Hepatocyte (in vitro differentiated cells): ENCODE data around the gene NRG2. TPM values are rescaled to one million over a fixed set of nuclear protein-coding genes. Genes with fewer than 3 reads are reported as not detected.
A peak's percentile ranks its signal among the peaks of the same experiment; 100 is the strongest.

Experiments used
- DNase-seq: peaks from one replicate; pipeline ENCODE4 v3.0.0-alpha.2; 2016; ENCODE audit warnings: low spot score
- H2AFZ ChIP-seq: fragments of 200-600 bp; sonication (generic); 2 replicates; pipeline ENCODE4 v1.6.0; 2016; ENCODE audit warnings: antibody characterized with exemption, mild to moderate bottlenecking
- H3K27ac ChIP-seq: fragments of 200-600 bp; sonication (generic); 2 replicates; pipeline ENCODE4 v1.5.1; 2016; ENCODE audit warnings: mild to moderate bottlenecking
- H3K27me3 ChIP-seq: fragments of 200-600 bp; sonication (generic); 2 replicates; pipeline ENCODE4 v1.6.1; 2016
- H3K36me3 ChIP-seq: fragments of 200-600 bp; sonication (generic); replicated peaks from 2 replicates; pipeline ENCODE4 v1.5.1; 2016; ENCODE audit warnings: low read depth; ENCODE audit not compliant: insufficient read depth
- H3K4me1 ChIP-seq: fragments of 200-600 bp; sonication (generic); 2 replicates; pipeline ENCODE4 v1.5.1; 2016; ENCODE audit warnings: mild to moderate bottlenecking, moderate library complexity; ENCODE audit not compliant: insufficient read depth
- H3K4me2 ChIP-seq: fragments of 200-600 bp; sonication (generic); 2 replicates; pipeline ENCODE4 v1.6.0; 2016
- H3K4me3 ChIP-seq: fragments of 200-600 bp; sonication (generic); 2 replicates; pipeline ENCODE4 v1.5.1; 2016; ENCODE audit warnings: mild to moderate bottlenecking
- H3K79me2 ChIP-seq: fragments of 200-600 bp; sonication (generic); 2 replicates; pipeline ENCODE4 v1.6.0; 2017; ENCODE audit warnings: mild to moderate bottlenecking
- H3K9me2 ChIP-seq: fragments of 200-600 bp; sonication (generic); replicated peaks from 2 replicates; pipeline ENCODE4 v1.6.0; 2017; ENCODE audit warnings: mild to moderate bottlenecking; ENCODE audit not compliant: insufficient read depth
- H3K9me3 ChIP-seq: fragments of 200-600 bp; sonication (generic); 2 replicates; pipeline ENCODE4 v1.5.1; 2016; ENCODE audit warnings: low read depth, mild to moderate bottlenecking
- H4K20me1 ChIP-seq: fragments of 200-600 bp; sonication (generic); 2 replicates; pipeline ENCODE4 v1.6.0; 2016; ENCODE audit warnings: mild to moderate bottlenecking; ENCODE audit not compliant: insufficient read depth, poor library complexity, severe bottlenecking
- CTCF ChIP-seq: fragments of 200-600 bp; sonication (generic); IDR thresholded peaks from 2 replicates; pipeline ENCODE4 v1.5.1; 2016; ENCODE audit warnings: antibody characterized with exemption, mild to moderate bottlenecking; ENCODE audit not compliant: poor library complexity
- EZH2 ChIP-seq: fragments of 200-600 bp; sonication (generic); IDR thresholded peaks from 2 replicates; pipeline ENCODE4 v1.6.1; 2016; ENCODE audit warnings: antibody characterized with exemption, mild to moderate bottlenecking, borderline replicate concordance
- EZH2phosphoT487 ChIP-seq: fragments of 200-600 bp; sonication (generic); IDR thresholded peaks from one replicate; pipeline ENCODE4 v1.6.1; 2018; ENCODE audit warnings: antibody characterized with exemption, mild to moderate bottlenecking, low read depth, moderate library complexity; ENCODE audit not compliant: unreplicated experiment, severe bottlenecking
- WGBS: methylation state at CpG from one replicate; pipeline ENCODE4 v1.1.6; 2016; ENCODE audit warnings: low lambda C conversion rate; ENCODE audit errors: missing lambda C conversion rate; 5-methylcytosine and 5-hydroxymethylcytosine counted together
- polyA plus RNA-seq: library from polyadenylated mRNA; unstranded; fragments of >200 nt; fragmentation: Nextera tagmentation; extraction: Ambion mirVana; gene quantifications from 2 replicates; pipeline ENCODE4 v1.2.1, GENCODE V29; 2016
- total RNA-seq: library from RNA; depleted of rRNA; stranded (reverse); fragments of >200 nt; gene quantifications from 2 replicates; pipeline ENCODE4 v1.2.3, GENCODE V29; 2014

NRG2 gene
- total and polyA plus RNA-seq, 2 experiments from 2014 or later, result 1.4 to 1.5 TPM

GRCh38 chr5:140041492-140042392 is 1.4 kb downstream of the NRG2 start:
- H3K4me3 ChIP-seq, result peak overlapping the region; percentile 59
- TF ChIP-seq EZH2phosphoT487 (no peak), CTCF (no peak), EZH2 (peak; percentile 32)
- no peaks in the 10 kb centered on the region for H3K9me2 ChIP-seq
- H3K36me3 ChIP-seq, result no peaks in the 10 kb centered on the region
- no peaks in the 10 kb centered on the region for H3K9me3 ChIP-seq
- H3K27me3 ChIP-seq, result peaks cover 75% of the 10 kb centered on the region
- WGBS, result 15% methylated on average over 18 of the region's 34 CpGs
- no peaks in the 10 kb centered on the region for H4K20me1 ChIP-seq
- H3K4me2 ChIP-seq, result peak overlapping the region; percentile 100
- no peaks in the 10 kb centered on the region for H3K79me2 ChIP-seq
- peaks cover 13% of the 10 kb centered on the region for H3K4me1 ChIP-seq
- no peak overlapping the region for H3K27ac ChIP-seq
- peak; percentile 15 for DNase-seq
- no peak overlapping the region for H2AFZ ChIP-seq

- Histone ChIP-seq H2AFZ (no peak overlapping the region), H3K79me2 (no peaks in the 10 kb centered on the region), H3K4me1 (peaks cover 13% of the 10 kb centered on the region), H3K36me3 (no peaks in the 10 kb centered on the region), H3K4me2 (no peak overlapping the region), H3K27ac (no peak overlapping the region), H3K27me3 (peaks cover 81% of the 10 kb centered on the region), H3K9me2 (no peaks in the 10 kb centered on the region), H3K9me3 (no peaks in the 10 kb centered on the region), H3K4me3 (no peak overlapping the region), H4K20me1 (no peaks in the 10 kb centered on the region)
- DNase-seq, result no peak
- 75% methylated on average over 4 of the region's 4 CpGs for WGBS
- no peak for TF ChIP-seq CTCF
- TF ChIP-seq EZH2phosphoT487, result no peak
- TF ChIP-seq EZH2, result no peak
Measured at GRCh38 chr5:140041099-140041491, 2.0 kb downstream of the NRG2 start.

- TF ChIP-seq CTCF (no peak), EZH2phosphoT487 (no peak), EZH2 (no peak)
- no peak overlapping the region for H2AFZ ChIP-seq
- DNase-seq, result no peak
- H3K79me2 ChIP-seq, result no peaks in the 10 kb centered on the region
- H3K27ac ChIP-seq, result no peak overlapping the region
- no peaks in the 10 kb centered on the region for H4K20me1 ChIP-seq
- H3K4me3 ChIP-seq, result no peak overlapping the region
- WGBS, result 43% methylated on average over 1 of the region's 1 CpG
- no peaks in the 10 kb centered on the region for H3K9me3 ChIP-seq
- H3K27me3 ChIP-seq, result peaks cover 77% of the 10 kb centered on the region
- H3K9me2 ChIP-seq, result no peaks in the 10 kb centered on the region
- peaks cover 13% of the 10 kb centered on the region for H3K4me1 ChIP-seq
- H3K36me3 ChIP-seq, result no peaks in the 10 kb centered on the region
- H3K4me2 ChIP-seq, result no peak overlapping the region
Measured at GRCh38 chr5:140040358-140040757, 2.7 kb downstream of the NRG2 start.
